ENCODE data around the gene ACTRT3.

Gene ACTRT3

DNA sequence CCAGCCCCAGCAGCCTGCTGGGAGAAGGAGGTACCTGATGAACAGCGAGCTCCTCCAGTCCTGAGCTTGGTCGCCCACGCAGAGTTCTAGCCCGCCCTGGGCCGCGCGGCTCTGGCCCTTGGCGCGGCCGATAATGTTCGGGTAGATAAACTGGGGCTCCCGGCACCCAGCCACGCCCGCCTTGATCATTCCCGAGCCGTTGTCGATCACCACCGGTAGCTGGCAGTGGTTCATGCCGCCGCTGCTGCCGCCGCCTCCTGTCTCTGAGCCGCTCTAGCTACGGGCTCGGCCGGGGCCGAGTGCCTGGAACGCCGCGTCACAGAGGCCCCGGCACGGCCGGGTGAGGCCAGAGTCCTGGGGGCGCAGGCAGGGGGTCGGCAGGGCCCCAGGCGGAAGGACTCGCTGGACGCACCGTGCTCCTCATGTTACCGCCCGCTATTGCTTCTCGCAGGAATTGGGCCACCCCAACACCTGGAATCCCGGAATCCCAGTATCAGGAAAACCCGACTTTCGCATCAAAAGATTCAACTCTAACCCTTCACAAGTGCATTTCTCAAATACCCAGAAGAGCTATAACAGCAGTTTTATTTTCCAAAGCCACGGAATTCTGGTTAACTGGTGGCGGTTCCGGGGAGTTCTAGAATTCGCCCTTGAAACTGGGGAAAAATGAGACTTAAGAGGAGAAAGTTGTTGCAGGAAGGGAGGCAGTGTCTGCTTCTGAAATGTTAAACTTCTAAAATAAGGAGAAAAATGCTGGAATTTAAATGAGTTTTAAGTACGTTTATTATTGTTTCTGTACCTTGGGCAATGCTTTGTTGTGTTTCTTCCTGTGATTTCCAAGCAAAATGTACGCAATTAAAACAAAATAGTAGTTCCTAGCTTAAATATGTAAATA, at the start of gene ACTRT3 (continued):
- TF ChIP-seq ZNF274 (IDR thresholded peaks at IDR 0.05; ENCODE audit: low read length) (no peak), ZNF274 (tag by site-specific recombination; IDR thresholded peaks at IDR 0.05; ENCODE audit: borderline replicate concordance) (no peak), ZNF660 (tag by site-specific recombination; IDR thresholded peaks at IDR 0.05) (peak; percentile 75), ZNF692 (tag by site-specific recombination; IDR thresholded peaks at IDR 0.05) (0 out of 2 replicates have a peak, but pooled peaks have one; percentile 30), ZNF670 (tag by site-specific recombination; IDR thresholded peaks at IDR 0.05; ENCODE audit: low read depth) (no peak), ZNF354C (tag by site-specific recombination; IDR thresholded peaks at IDR 0.05; ENCODE audit: borderline replicate concordance, low read depth) (no peak), BCL11A (tag by site-specific recombination; IDR thresholded peaks at IDR 0.05; ENCODE audit: low read depth) (no peak), ZFP69B (tag by site-specific recombination; IDR thresholded peaks at IDR 0.05) (0 out of 2 replicates have a peak, but pooled peaks have one; percentile 21), INSM2 (tag by site-specific recombination; IDR thresholded peaks at IDR 0.05) (no peak), ZNF560 (tag by site-specific recombination; IDR thresholded peaks at IDR 0.05; ENCODE audit: borderline replicate concordance) (no peak), GFI1B (tag by site-specific recombination; IDR thresholded peaks at IDR 0.05) (no peak), ZNF37A (tag by site-specific recombination; IDR thresholded peaks at IDR 0.05) (no peak), ZNF777 (tag by site-specific recombination; IDR thresholded peaks at IDR 0.05; ENCODE audit: borderline replicate concordance) (no peak), ZNF302 (tag by site-specific recombination; IDR thresholded peaks at IDR 0.05; ENCODE audit: low read depth) (no peak), ZNF664 (tag by site-specific recombination; IDR thresholded peaks at IDR 0.05) (peak; percentile 88), ZNF449 (tag by site-specific recombination; IDR thresholded peaks at IDR 0.05) (no peak), ZNF837 (tag by site-specific recombination; IDR thresholded peaks at IDR 0.05) (no peak), ZIC2 (tag by site-specific recombination; IDR thresholded peaks at IDR 0.05) (peak; percentile 65), TRIM28 (IDR thresholded peaks at IDR 0.05; ENCODE audit: borderline replicate concordance, low read length) (peak; percentile 48; the same call in 1 of the 2 replicates), ZBTB7A (tag by site-specific recombination; IDR thresholded peaks at IDR 0.05; ENCODE audit: low read depth) (0 out of 2 replicates have a peak, but pooled peaks have one; percentile 69), ZNF394 (tag by site-specific recombination; IDR thresholded peaks at IDR 0.05; ENCODE audit: borderline replicate concordance) (peak; percentile 21; the same call in 1 of the 2 replicates), ZNF658 (tag by site-specific recombination; IDR thresholded peaks at IDR 0.05) (no peak)
- TF ChIP-seq, protein P1, sequence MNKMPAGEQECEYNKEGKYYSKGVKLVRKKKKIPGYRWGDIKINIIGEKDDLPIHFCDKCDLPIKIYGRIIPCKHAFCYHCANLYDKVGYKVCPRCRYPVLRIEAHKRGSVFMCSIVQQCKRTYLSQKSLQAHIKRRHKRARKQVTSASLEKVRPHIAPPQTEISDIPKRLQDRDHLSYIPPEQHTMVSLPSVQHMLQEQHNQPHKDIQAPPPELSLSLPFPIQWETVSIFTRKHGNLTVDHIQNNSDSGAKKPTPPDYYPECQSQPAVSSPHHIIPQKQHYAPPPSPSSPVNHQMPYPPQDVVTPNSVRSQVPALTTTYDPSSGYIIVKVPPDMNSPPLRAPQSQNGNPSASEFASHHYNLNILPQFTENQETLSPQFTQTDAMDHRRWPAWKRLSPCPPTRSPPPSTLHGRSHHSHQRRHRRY (tag by site-specific recombination; IDR thresholded peaks at IDR 0.05), result no peak
- TF ChIP-seq, protein P2, sequence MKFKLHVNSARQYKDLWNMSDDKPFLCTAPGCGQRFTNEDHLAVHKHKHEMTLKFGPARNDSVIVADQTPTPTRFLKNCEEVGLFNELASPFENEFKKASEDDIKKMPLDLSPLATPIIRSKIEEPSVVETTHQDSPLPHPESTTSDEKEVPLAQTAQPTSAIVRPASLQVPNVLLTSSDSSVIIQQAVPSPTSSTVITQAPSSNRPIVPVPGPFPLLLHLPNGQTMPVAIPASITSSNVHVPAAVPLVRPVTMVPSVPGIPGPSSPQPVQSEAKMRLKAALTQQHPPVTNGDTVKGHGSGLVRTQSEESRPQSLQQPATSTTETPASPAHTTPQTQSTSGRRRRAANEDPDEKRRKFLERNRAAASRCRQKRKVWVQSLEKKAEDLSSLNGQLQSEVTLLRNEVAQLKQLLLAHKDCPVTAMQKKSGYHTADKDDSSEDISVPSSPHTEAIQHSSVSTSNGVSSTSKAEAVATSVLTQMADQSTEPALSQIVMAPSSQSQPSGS (tag by site-specific recombination; IDR thresholded peaks at IDR 0.05; ENCODE audit: low read depth), result no peak
- TF ChIP-seq, protein P3, sequence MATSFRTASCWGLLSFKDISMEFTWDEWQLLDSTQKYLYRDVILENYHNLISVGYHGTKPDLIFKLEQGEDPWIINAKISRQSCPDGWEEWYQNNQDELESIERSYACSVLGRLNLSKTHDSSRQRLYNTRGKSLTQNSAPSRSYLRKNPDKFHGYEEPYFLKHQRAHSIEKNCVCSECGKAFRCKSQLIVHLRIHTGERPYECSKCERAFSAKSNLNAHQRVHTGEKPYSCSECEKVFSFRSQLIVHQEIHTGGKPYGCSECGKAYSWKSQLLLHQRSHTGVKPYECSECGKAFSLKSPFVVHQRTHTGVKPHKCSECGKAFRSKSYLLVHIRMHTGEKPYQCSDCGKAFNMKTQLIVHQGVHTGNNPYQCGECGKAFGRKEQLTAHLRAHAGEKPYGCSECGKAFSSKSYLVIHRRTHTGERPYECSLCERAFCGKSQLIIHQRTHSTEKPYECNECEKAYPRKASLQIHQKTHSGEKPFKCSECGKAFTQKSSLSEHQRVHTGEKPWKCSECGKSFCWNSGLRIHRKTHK (tag by site-specific recombination; IDR thresholded peaks at IDR 0.05), result no peak
- TF ChIP-seq, protein P4, sequence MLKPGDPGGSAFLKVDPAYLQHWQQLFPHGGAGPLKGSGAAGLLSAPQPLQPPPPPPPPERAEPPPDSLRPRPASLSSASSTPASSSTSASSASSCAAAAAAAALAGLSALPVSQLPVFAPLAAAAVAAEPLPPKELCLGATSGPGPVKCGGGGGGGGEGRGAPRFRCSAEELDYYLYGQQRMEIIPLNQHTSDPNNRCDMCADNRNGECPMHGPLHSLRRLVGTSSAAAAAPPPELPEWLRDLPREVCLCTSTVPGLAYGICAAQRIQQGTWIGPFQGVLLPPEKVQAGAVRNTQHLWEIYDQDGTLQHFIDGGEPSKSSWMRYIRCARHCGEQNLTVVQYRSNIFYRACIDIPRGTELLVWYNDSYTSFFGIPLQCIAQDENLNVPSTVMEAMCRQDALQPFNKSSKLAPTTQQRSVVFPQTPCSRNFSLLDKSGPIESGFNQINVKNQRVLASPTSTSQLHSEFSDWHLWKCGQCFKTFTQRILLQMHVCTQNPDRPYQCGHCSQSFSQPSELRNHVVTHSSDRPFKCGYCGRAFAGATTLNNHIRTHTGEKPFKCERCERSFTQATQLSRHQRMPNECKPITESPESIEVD (tag by site-specific recombination; IDR thresholded peaks at IDR 0.05), result peak; percentile 88

All from HEK293 (cell line).